Ishikawa (cell line): ENCODE results near the gene ZDHHC5.

Experiments
- CEBPB ChIP-seq: IDR thresholded peaks from 2 replicates; pipeline ENCODE4 v1.6.1; 2012
- CREB1 ChIP-seq: IDR thresholded peaks from 2 replicates; pipeline ENCODE4 v1.6.1; 2012; ENCODE audit warnings: low read depth
- EGR1 ChIP-seq: IDR thresholded peaks from 2 replicates; pipeline ENCODE4 v1.6.1; 2012
- EP300 ChIP-seq: IDR thresholded peaks from 2 replicates; pipeline ENCODE4 v1.6.1; 2012; ENCODE audit warnings: borderline replicate concordance
- FOXM1 ChIP-seq: IDR thresholded peaks from 2 replicates; pipeline ENCODE4 v1.6.1; 2012; ENCODE audit warnings: low read depth, borderline replicate concordance
- RAD21 ChIP-seq: IDR thresholded peaks from 2 replicates; pipeline ENCODE4 v1.6.1; 2012; ENCODE audit warnings: low read depth
- REST ChIP-seq: IDR thresholded peaks from 2 replicates; pipeline ENCODE4 v1.6.1; 2012; ENCODE audit warnings: low read depth, mild to moderate bottlenecking
- TCF12 ChIP-seq: IDR thresholded peaks from 2 replicates; pipeline ENCODE4 v1.6.1; 2012; ENCODE audit warnings: low read depth
- YY1 ChIP-seq: IDR thresholded peaks from 2 replicates; pipeline ENCODE4 v1.6.1; 2012; ENCODE audit warnings: low read depth
- ZBTB7A ChIP-seq: IDR thresholded peaks from 2 replicates; pipeline ENCODE4 v1.6.1; 2012; ENCODE audit warnings: low read depth

- TF ChIP-seq YY1 = no peak
- TF ChIP-seq EGR1 = no peak
- TF ChIP-seq REST = no peak
- TF ChIP-seq TCF12 = no peak
- no peak for TF ChIP-seq CEBPB
- TF ChIP-seq EP300 = no peak
- TF ChIP-seq CREB1 = no peak
- no peak for TF ChIP-seq FOXM1
- TF ChIP-seq RAD21 = no peak
- TF ChIP-seq ZBTB7A = no peak
These were observed 35.4 kb downstream of the ZDHHC5 start for GRCh38 chr11:57703341-57703740.
